Small intestine (tissue), 7 donors: ENCODE results near the gene TUBB8. TPM values are rescaled to one million over a fixed set of nuclear protein-coding genes. Genes with fewer than 3 reads are reported as not detected.
"Not testable (repeated sequence)": the region's sequence is repeated elsewhere in the genome, so short reads cannot be mapped to it uniquely, and the experiment has no call there.

ENCODE experiments used
- DNase-seq, 2 donors: peaks; one replicate each; pipeline versions ENCODE4 v3.0.0 to v3.0.0-alpha.2; 2013
- FAIRE-seq: peaks from 2 replicates; lab custom pipeline; 2012; peaks lifted over from hg19 to GRCh38; lab: Jason Lieb, UNC
- H3K27ac ChIP-seq, 3 donors: one replicate each; pipeline ENCODE4 v1.5.1; 2013; ENCODE audit warnings: low read length in 2 of 3, mild to moderate bottlenecking in 2 of 3, control low read depth in 1 of 3, inconsistent platforms in 1 of 3, low read depth in 1 of 3, moderate library complexity in 1 of 3
- H3K27me3 ChIP-seq, 3 donors: one replicate each; pipeline ENCODE4 v1.6.1; 2013; ENCODE audit warnings: low read length in 3 of 3, inconsistent platforms in 1 of 3; ENCODE audit not compliant: control insufficient read depth in 3 of 3, insufficient read depth in 3 of 3
- H3K36me3 ChIP-seq, 3 donors: one replicate each; pipeline ENCODE4 v1.6.1; 2013; ENCODE audit warnings: low read length in 3 of 3, inconsistent platforms in 1 of 3, low read depth in 1 of 3, mild to moderate bottlenecking in 1 of 3, moderate library complexity in 1 of 3; ENCODE audit not compliant: control insufficient read depth in 3 of 3, insufficient read depth in 2 of 3
- H3K4me1 ChIP-seq, 3 donors: one replicate each; pipeline ENCODE4 v1.6.1; 2013; ENCODE audit warnings: low read length in 2 of 3, inconsistent platforms in 1 of 3, low read depth in 1 of 3, mild to moderate bottlenecking in 1 of 3, moderate library complexity in 1 of 3; ENCODE audit not compliant: control insufficient read depth in 3 of 3, insufficient read depth in 2 of 3
- H3K4me3 ChIP-seq, 3 donors: one replicate each; pipeline ENCODE4 v1.5.1; 2013; ENCODE audit warnings: low read length in 3 of 3, control low read depth in 1 of 3, inconsistent platforms in 1 of 3, low read depth in 1 of 3, mild to moderate bottlenecking in 1 of 3, moderate library complexity in 1 of 3
- H3K9me3 ChIP-seq, 2 donors: one replicate each; pipeline ENCODE4 v1.6.1; 2013; ENCODE audit warnings: low read depth in 1 of 2, low read length in 1 of 2; ENCODE audit not compliant: control insufficient read depth in 2 of 2, insufficient read depth in 1 of 2
- WGBS, 3 donors: extraction: QIAGEN DNeasy Blood & Tissue Kit; methylation state at CpG; one replicate each; pipeline ENCODE4 v1.1.7; 2013; 5-methylcytosine and 5-hydroxymethylcytosine counted together
- polyA plus RNA-seq, 4 donors: library from polyadenylated mRNA; stranded (reverse) in 3 of 4; unstranded in 1 of 4; fragments of 200-250 nt in 3 of 4; fragments of 120-200 nt in 1 of 4; gene quantifications; one replicate each; pipeline versions ENCODE4 v1.2.1 to v1.2.3, GENCODE V29; 2013
- donor health status: healthy with polysubstance abuse.
- donor health status: control.
- donor health status: control.
- donor health status: Bipolar disorder and iron deficiency.
- donor health status: healthy.

TUBB8 gene
- polyA plus RNA-seq, 4 donors = 0.13 to 1.1 (median 0.75) TPM; not detected in 1

DNA sequence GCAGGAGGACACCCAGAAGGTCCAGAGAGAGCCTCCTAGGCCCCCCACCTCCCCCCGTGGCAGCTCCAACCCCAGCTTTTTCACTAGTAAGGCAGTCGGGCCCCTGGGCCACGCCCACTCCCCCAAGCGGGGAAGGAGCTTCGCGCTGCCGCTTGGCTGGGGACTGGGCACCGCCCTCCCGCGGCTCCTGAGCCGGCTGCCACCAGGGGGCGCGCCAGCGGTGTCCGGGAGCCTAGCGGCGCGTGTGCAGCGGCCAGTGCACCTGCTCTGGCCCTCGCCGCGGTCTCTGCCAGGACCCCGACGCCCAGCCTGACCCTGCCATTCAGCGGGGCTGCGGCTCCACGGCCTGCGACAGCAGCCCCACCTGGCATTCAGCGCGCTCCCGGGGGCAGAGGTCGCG is 37.8 kb downstream of the TUBB8 start:
- not testable (repeated sequence) for H3K27me3 ChIP-seq, H3K27ac ChIP-seq, DNase-seq, H3K4me3 ChIP-seq, FAIRE-seq, H3K36me3 ChIP-seq, H3K4me1 ChIP-seq, H3K9me3 ChIP-seq
- 62 to 73% (median 64%) methylated on average over 12 to 21 of the region's 33 CpGs for WGBS, 3 donors

DNA sequence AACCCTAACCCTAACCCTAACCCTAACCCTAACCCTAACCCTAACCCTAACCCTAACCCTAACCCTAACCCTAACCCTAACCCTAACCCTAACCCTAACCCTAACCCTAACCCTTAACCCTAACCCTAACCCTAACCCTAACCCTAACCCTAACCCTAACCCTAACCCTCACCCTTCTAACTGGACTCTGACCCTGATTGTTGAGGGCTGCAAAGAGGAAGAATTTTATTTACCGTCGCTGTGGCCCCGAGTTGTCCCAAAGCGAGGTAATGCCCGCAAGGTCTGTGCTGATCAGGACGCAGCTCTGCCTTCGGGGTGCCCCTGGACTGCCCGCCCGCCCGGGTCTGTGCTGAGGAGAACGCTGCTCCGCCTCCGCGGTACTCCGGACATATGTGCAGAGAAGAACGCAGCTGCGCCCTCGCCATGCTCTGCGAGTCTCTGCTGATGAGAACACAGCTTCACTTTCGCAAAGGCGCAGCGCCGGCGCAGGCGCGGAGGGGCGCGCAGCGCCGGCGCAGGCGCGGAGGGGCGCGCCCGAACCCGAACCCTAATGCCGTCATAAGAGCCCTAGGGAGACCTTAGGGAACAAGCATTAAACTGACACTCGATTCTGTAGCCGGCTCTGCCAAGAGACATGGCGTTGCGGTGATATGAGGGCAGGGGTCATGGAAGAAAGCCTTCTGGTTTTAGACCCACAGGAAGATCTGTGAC is 38.7 kb downstream of the TUBB8 start:
- not testable (repeated sequence) for H3K27ac ChIP-seq, H3K27me3 ChIP-seq, DNase-seq, H3K9me3 ChIP-seq, FAIRE-seq, H3K4me1 ChIP-seq, H3K4me3 ChIP-seq, H3K36me3 ChIP-seq
- 76 to 96% (median 85%) methylated on average over 13 to 17 of the region's 42 CpGs for WGBS, 3 donors

Other genes starting within 250 kb of the TUBB8 start
- 10 to 100 TPM; 21.7 to 57.6 (median 27.0) TPM for gene ZMYND11, start 86.2 kb upstream of the TUBB8 start, polyA plus RNA-seq